ENCODE data around the gene AGAP1.

Gene AGAP1

GRCh38 chr2:235661167-235661937 is 167.5 kb downstream of the AGAP1 start:
- no peaks in the 10 kb centered on the region for H3K4me1 Mint-ChIP-seq (ENCODE audit: low read depth)
- H3K36me3 Mint-ChIP-seq (ENCODE audit: low read depth): no peaks in the 10 kb centered on the region
- no peak overlapping the region for H3K4me3 Mint-ChIP-seq
- H3K27ac Mint-ChIP-seq: no peak overlapping the region
- H3K27me3 Mint-ChIP-seq (ENCODE audit: low read depth): peaks cover 49% of the 10 kb centered on the region
- no peaks in the 10 kb centered on the region for H3K9me3 Mint-ChIP-seq

GRCh38 chr2:235661952-235662351 is 168.1 kb downstream of the AGAP1 start:
- Mint-ChIP-seq H3K4me3 (no peak overlapping the region), H3K9me3 (no peaks in the 10 kb centered on the region), H3K4me1 (ENCODE audit: low read depth) (no peaks in the 10 kb centered on the region), H3K27me3 (ENCODE audit: low read depth) (peaks cover 53% of the 10 kb centered on the region), H3K27ac (no peak overlapping the region), H3K36me3 (ENCODE audit: low read depth) (no peaks in the 10 kb centered on the region)

GRCh38 chr2:235663875-235664274 is 170.0 kb downstream of the AGAP1 start:
- H3K27me3 Mint-ChIP-seq (ENCODE audit: low read depth): peaks cover 52% of the 10 kb centered on the region
- H3K36me3 Mint-ChIP-seq (ENCODE audit: low read depth): no peaks in the 10 kb centered on the region
- no peaks in the 10 kb centered on the region for H3K4me1 Mint-ChIP-seq (ENCODE audit: low read depth)
- no peaks in the 10 kb centered on the region for H3K9me3 Mint-ChIP-seq
- H3K4me3 Mint-ChIP-seq: no peak overlapping the region
- no peak overlapping the region for H3K27ac Mint-ChIP-seq

- H3K36me3 Mint-ChIP-seq (ENCODE audit: low read depth): no peaks in the 10 kb centered on the region
- no peak overlapping the region for H3K4me3 Mint-ChIP-seq
- no peaks in the 10 kb centered on the region for H3K4me1 Mint-ChIP-seq (ENCODE audit: low read depth)
- H3K27me3 Mint-ChIP-seq (ENCODE audit: low read depth): peaks cover 43% of the 10 kb centered on the region
- H3K9me3 Mint-ChIP-seq: no peaks in the 10 kb centered on the region
- H3K27ac Mint-ChIP-seq: no peak overlapping the region
Observed at GRCh38 chr2:235665661-235666212, 171.9 kb downstream of the AGAP1 start.

GRCh38 chr2:235666213-235666781 is 172.5 kb downstream of the AGAP1 start:
- Mint-ChIP-seq H3K27me3 (ENCODE audit: low read depth) (peaks cover 40% of the 10 kb centered on the region), H3K4me3 (no peak overlapping the region), H3K4me1 (ENCODE audit: low read depth) (no peaks in the 10 kb centered on the region), H3K27ac (no peak overlapping the region), H3K36me3 (ENCODE audit: low read depth) (no peaks in the 10 kb centered on the region), H3K9me3 (no peaks in the 10 kb centered on the region)

- peaks cover 57% of the 10 kb centered on the region for H3K27me3 Mint-ChIP-seq (ENCODE audit: low read depth)
- no peaks in the 10 kb centered on the region for H3K36me3 Mint-ChIP-seq (ENCODE audit: low read depth)
- H3K9me3 Mint-ChIP-seq: no peaks in the 10 kb centered on the region
- H3K27ac Mint-ChIP-seq: no peak overlapping the region
- H3K4me3 Mint-ChIP-seq: no peak overlapping the region
- H3K4me1 Mint-ChIP-seq (ENCODE audit: low read depth): peaks cover 2% of the 10 kb centered on the region
Observed at GRCh38 chr2:235668782-235669181, 174.9 kb downstream of the AGAP1 start.

GRCh38 chr2:235669269-235669831 is 175.5 kb downstream of the AGAP1 start:
- no peaks in the 10 kb centered on the region for H3K9me3 Mint-ChIP-seq
- peaks cover 2% of the 10 kb centered on the region for H3K4me1 Mint-ChIP-seq (ENCODE audit: low read depth)
- no peak overlapping the region for H3K27ac Mint-ChIP-seq
- peaks cover 62% of the 10 kb centered on the region for H3K27me3 Mint-ChIP-seq (ENCODE audit: low read depth)
- no peak overlapping the region for H3K4me3 Mint-ChIP-seq
- no peaks in the 10 kb centered on the region for H3K36me3 Mint-ChIP-seq (ENCODE audit: low read depth)

- Mint-ChIP-seq H3K27ac (no peak overlapping the region), H3K4me3 (no peak overlapping the region), H3K9me3 (no peaks in the 10 kb centered on the region), H3K27me3 (ENCODE audit: low read depth) (peaks cover 56% of the 10 kb centered on the region), H3K36me3 (ENCODE audit: low read depth) (no peaks in the 10 kb centered on the region), H3K4me1 (ENCODE audit: low read depth) (peaks cover 2% of the 10 kb centered on the region)
Observed at GRCh38 chr2:235669983-235670962, 176.4 kb downstream of the AGAP1 start.

GRCh38 chr2:235670974-235671787 is 177.3 kb downstream of the AGAP1 start:
- Mint-ChIP-seq H3K4me3 (no peak overlapping the region), H3K27ac (no peak overlapping the region), H3K4me1 (ENCODE audit: low read depth) (peaks cover 2% of the 10 kb centered on the region), H3K9me3 (no peaks in the 10 kb centered on the region), H3K36me3 (ENCODE audit: low read depth) (no peaks in the 10 kb centered on the region), H3K27me3 (ENCODE audit: low read depth) (peaks cover 55% of the 10 kb centered on the region)

GRCh38 chr2:235672720-235673119 is 178.9 kb downstream of the AGAP1 start:
- Mint-ChIP-seq H3K27me3 (ENCODE audit: low read depth) (peaks cover 53% of the 10 kb centered on the region), H3K9me3 (no peaks in the 10 kb centered on the region), H3K4me1 (ENCODE audit: low read depth) (peaks cover 2% of the 10 kb centered on the region), H3K4me3 (no peak overlapping the region), H3K36me3 (ENCODE audit: low read depth) (no peaks in the 10 kb centered on the region), H3K27ac (no peak overlapping the region)

- H3K27me3 Mint-ChIP-seq (ENCODE audit: low read depth): peaks cover 40% of the 10 kb centered on the region
- H3K4me1 Mint-ChIP-seq (ENCODE audit: low read depth): peaks cover 2% of the 10 kb centered on the region
- H3K4me3 Mint-ChIP-seq: no peak overlapping the region
- no peak overlapping the region for H3K27ac Mint-ChIP-seq
- no peaks in the 10 kb centered on the region for H3K36me3 Mint-ChIP-seq (ENCODE audit: low read depth)
- no peaks in the 10 kb centered on the region for H3K9me3 Mint-ChIP-seq
Observed at GRCh38 chr2:235674146-235674545, 180.3 kb downstream of the AGAP1 start.

GRCh38 chr2:235674812-235675211 is 181.0 kb downstream of the AGAP1 start:
- Mint-ChIP-seq H3K27ac (no peak overlapping the region), H3K9me3 (no peaks in the 10 kb centered on the region), H3K36me3 (ENCODE audit: low read depth) (no peaks in the 10 kb centered on the region), H3K4me3 (no peak overlapping the region), H3K4me1 (ENCODE audit: low read depth) (peaks cover 2% of the 10 kb centered on the region), H3K27me3 (ENCODE audit: low read depth) (peaks cover 39% of the 10 kb centered on the region)

GRCh38 chr2:235675678-235676535 is 182.1 kb downstream of the AGAP1 start:
- no peaks in the 10 kb centered on the region for H3K36me3 Mint-ChIP-seq (ENCODE audit: low read depth)
- peaks cover 39% of the 10 kb centered on the region for H3K27me3 Mint-ChIP-seq (ENCODE audit: low read depth)
- H3K4me1 Mint-ChIP-seq (ENCODE audit: low read depth): peaks cover 2% of the 10 kb centered on the region
- no peak overlapping the region for H3K27ac Mint-ChIP-seq
- no peak overlapping the region for H3K4me3 Mint-ChIP-seq
- H3K9me3 Mint-ChIP-seq: no peaks in the 10 kb centered on the region

All from T-helper 1 cell treated with Interleukin-12 subunit alpha and Interleukin-12 subunit beta and Interleukin-4 antibody, amounts not matched to agents 30 μg/mL and 1 μg/mL, for 36 hours (primary cell).